GM19023 (cell line): ENCODE data around the gene MGAT3.

Source experiments
- ATAC-seq: cut with Tn5 transposase; IDR thresholded peaks from one replicate; pipeline ENCODE4 v1.9.1; 2021; ENCODE audit warnings: mild to moderate bottlenecking, moderate library complexity; ENCODE audit not compliant: unreplicated experiment

The MGAT3 gene

GRCh38 chr22:39525658-39525975, 68.8 kb downstream of the MGAT3 start:
- no peak for ATAC-seq

GRCh38 chr22:39526736-39527171, 69.9 kb downstream of the MGAT3 start:
- no peak for ATAC-seq

GRCh38 chr22:39527481-39527961, 70.7 kb downstream of the MGAT3 start:
- no peak for ATAC-seq

- no peak for ATAC-seq
Observed at GRCh38 chr22:39528080-39528661, 71.4 kb downstream of the MGAT3 start.

- no peak for ATAC-seq
Observed at GRCh38 chr22:39528681-39529486, 72.1 kb downstream of the MGAT3 start.

- no peak for ATAC-seq
Observed at GRCh38 chr22:39529487-39529851, 72.7 kb downstream of the MGAT3 start.

- ATAC-seq, result no peak
Observed at GRCh38 chr22:39530116-39530515, 73.3 kb downstream of the MGAT3 start.

GRCh38 chr22:39530692-39531331, 74.0 kb downstream of the MGAT3 start:
- ATAC-seq, result no peak

- ATAC-seq, result peak; percentile 80
Observed at GRCh38 chr22:39532215-39533073, 75.6 kb downstream of the MGAT3 start, which contains the start of gene RPS19BP1. TSS of gene RPS19BP1 (minus strand) at chr22:39532748. CDS start at chr22:39532738, 10 bp downstream.

- no peak for ATAC-seq
Observed at GRCh38 chr22:39534092-39534506, 77.3 kb downstream of the MGAT3 start.

GRCh38 chr22:39534591-39535356, 78.0 kb downstream of the MGAT3 start:
- ATAC-seq, result no peak

- ATAC-seq, result no peak
Observed at GRCh38 chr22:39535357-39535725, 78.5 kb downstream of the MGAT3 start.

GRCh38 chr22:39535831-39536449, 79.1 kb downstream of the MGAT3 start:
- no peak for ATAC-seq

GRCh38 chr22:39536711-39537110, 79.9 kb downstream of the MGAT3 start:
- no peak for ATAC-seq

GRCh38 chr22:39537975-39538374, 81.2 kb downstream of the MGAT3 start:
- ATAC-seq, result no peak
